ENCODE data around the gene HESX1.
A peak's percentile ranks its signal among the peaks of the same experiment; 100 is the strongest.

The HESX1 gene

GRCh38 chr3:57166660-57167059, 33.1 kb downstream of the HESX1 start:
- no peak for DNase-seq

GRCh38 chr3:57165641-57166040, 34.1 kb downstream of the HESX1 start:
- no peak for DNase-seq

GRCh38 chr3:57164657-57165573, 34.9 kb downstream of the HESX1 start, which contains the start of gene IL17RD:
IL17RD (minus strand) TSS chr3:57165353; CDS start chr3:57165286, 67 bp downstream.
- peak; percentile 70 to 77 for DNase-seq

GRCh38 chr3:57164217-57164656, 35.5 kb downstream of the HESX1 start:
- peak; percentile 51 to 59 for DNase-seq

- DNase-seq = no peak
These were observed 36.0 kb downstream of the HESX1 start for GRCh38 chr3:57163751-57164150.

GRCh38 chr3:57161915-57162314, 37.9 kb downstream of the HESX1 start:
- DNase-seq = no peak

- no peak for DNase-seq
These were observed 38.8 kb downstream of the HESX1 start for GRCh38 chr3:57160765-57161538.

GRCh38 chr3:57160076-57160764, 39.6 kb downstream of the HESX1 start:
- no peak for DNase-seq

- no peak for DNase-seq
These were observed 40.7 kb downstream of the HESX1 start for GRCh38 chr3:57158813-57159738.

- DNase-seq = no peak
These were observed 41.5 kb downstream of the HESX1 start for GRCh38 chr3:57158325-57158724.

- DNase-seq = no peak
These were observed 42.2 kb downstream of the HESX1 start for GRCh38 chr3:57157545-57157944.

- no peak for DNase-seq
These were observed 44.5 kb downstream of the HESX1 start for GRCh38 chr3:57155310-57155643.

GRCh38 chr3:57154470-57155309, 45.1 kb downstream of the HESX1 start:
- no peak for DNase-seq

- no peak for DNase-seq
These were observed 47.3 kb downstream of the HESX1 start for GRCh38 chr3:57152151-57153143.

GRCh38 chr3:57151749-57152148, 48.0 kb downstream of the HESX1 start:
- DNase-seq = no peak

- no peak for DNase-seq
These were observed 48.7 kb downstream of the HESX1 start for GRCh38 chr3:57151021-57151449.

GRCh38 chr3:57150113-57150581, 49.6 kb downstream of the HESX1 start:
- no peak for DNase-seq

All from activated T-cell treated with anti-CD3 and anti-CD28 coated beads, Interleukin-2, amount 50 U/mL, for 48 hours (primary cell).